Adrenal gland (tissue), 12 donors: Measurements from ENCODE around the gene COL20A1. TPM values are rescaled to one million over a fixed set of nuclear protein-coding genes. Genes with fewer than 3 reads are reported as not detected.

ENCODE experiments used
- DNase-seq, 7 donors: peaks; one replicate each; pipeline ENCODE4 v3.0.0-alpha.2; 2019 to 2020
- H3K27ac ChIP-seq, 5 donors: fragments of 200-600 bp; sonication (generic) in 4 of 5; 1 replicate in 3 of 5; 2 replicates in 2 of 5; pipeline versions ENCODE4 v1.5.1 to v1.8.0; 2016 to 2020; ENCODE audit warnings: mild to moderate bottlenecking in 1 of 5
- H3K27me3 ChIP-seq: fragments of 200-600 bp; 2 replicates; pipeline ENCODE4 v1.8.0; 2021
- H3K36me3 ChIP-seq, 2 donors: fragments of 200-600 bp; replicated peaks in 1 of 2; 1 replicate in 1 of 2; 2 replicates in 1 of 2; pipeline versions ENCODE4 v1.5.1 to v1.8.0; 2018 to 2022
- H3K4me1 ChIP-seq, 2 donors: fragments of 200-600 bp; replicated peaks in 1 of 2; 1 replicate in 1 of 2; 2 replicates in 1 of 2; pipeline versions ENCODE4 v1.5.1 to v1.8.0; 2018 to 2021
- H3K4me3 ChIP-seq, 4 donors: fragments of 200-600 bp; sonication (generic) in 3 of 4; one replicate each; pipeline ENCODE4 v1.5.1; 2016 to 2018
- H3K9me3 ChIP-seq, 3 donors: fragments of 200-600 bp; sonication (generic) in 1 of 3; replicated peaks in 1 of 3; 1 replicate in 2 of 3; 2 replicates in 1 of 3; pipeline versions ENCODE4 v1.5.1 to v1.8.0; 2016 to 2021
- CTCF ChIP-seq, 6 experiments: fragments of 450-650 bp in 4 of 6; fragments of 200-600 bp in 2 of 6; sonication (generic) in 1 of 6; IDR thresholded peaks; 1 replicate in 5 of 6; 2 replicates in 1 of 6; pipeline versions ENCODE4 v1.5.1 to v1.8.0; 2016 to 2021; ENCODE audit warnings: antibody characterized with exemption in 6 of 6, mild to moderate bottlenecking in 2 of 6, moderate library complexity in 1 of 6
- POLR2A ChIP-seq, 2 donors: fragments of 450-650 bp; IDR thresholded peaks; one replicate each; pipeline ENCODE4 v1.6.1; 2017; ENCODE audit warnings: antibody characterized with exemption in 2 of 2, mild to moderate bottlenecking in 2 of 2, moderate library complexity in 1 of 2
- WGBS, 4 donors: extraction: QIAGEN DNeasy Blood & Tissue Kit in 2 of 4; methylation state at CpG; one replicate each; pipeline versions ENCODE4 v1.1.5 to v1.1.7; 2013 to 2017; 5-methylcytosine and 5-hydroxymethylcytosine counted together
- intact Hi-C, 2 donors: fragments of 100-400 bp; cut with DNase I; formaldehyde crosslinking; loops; one replicate each; pipeline versions ENCODE4 v1.14.1 to v1.15.0; 2022 to 2023
- polyA plus RNA-seq, 3 donors: library from polyadenylated mRNA; stranded (reverse); fragments of 200-250 nt in 2 of 3; fragments of 350-450 nt in 1 of 3; fragmentation: Illumina TruSeq in 1 of 3; extraction: RNeasy Lipid Tissue Mini Kit (QIAGEN cat#74804) in 1 of 3; gene quantifications; one replicate each; pipeline ENCODE4 v1.2.3, GENCODE V29; 2013 to 2014
- total RNA-seq, 9 donors: library from RNA; depleted of rRNA in 4 of 9; stranded (reverse); fragments of >200 nt in 4 of 9; fragments of 120-200 nt in 1 of 9; fragmentation: NEBNext Ultra II Directional in 1 of 9; extraction: Animal tissue kit (Norgen Biotek cat#: 25700) in 1 of 9; gene quantifications; one replicate each; pipeline versions ENCODE4 v1.1.0 to v1.2.4, GENCODE V29; 2013 to 2023
- donor health status: healthy with polysubstance abuse.
- donor health status: Bipolar disorder and iron deficiency.
- donor health status: DM: yes; HTN: yes; CAD: no.
- donor health status: DM: no; HTN: no; CAD: no.
- donor health status: DM: no; HTN: no; CAD: no.
- donor health status: DM: yes; HTN: yes; CAD: no.

The COL20A1 gene
- total and polyA plus RNA-seq, 12 donors = 0.09 to 0.97 (median 0.26) TPM; not detected in 6

GRCh38 chr20:63261795-63262528 lies 31.0 kb upstream of the COL20A1 start:
- Histone ChIP-seq H3K9me3 (no peaks in the 10 kb centered on the region), H3K4me3 (no peak overlapping the region), H3K36me3 (no peaks in the 10 kb centered on the region), H3K27ac (no peak overlapping the region), H3K27me3 (no peaks in the 10 kb centered on the region), H3K4me1 (no peaks in the 10 kb centered on the region)
- no peak for TF ChIP-seq CTCF (IDR thresholded peaks at IDR 0.05)
- no peak for TF ChIP-seq POLR2A (IDR thresholded peaks at IDR 0.05)
- 46 to 49% (median 47%) methylated on average over 24 to 30 of the region's 30 CpGs for WGBS, 4 donors
- intact Hi-C loops = no loop called here
- DNase-seq = no peak

GRCh38 chr20:63262836-63263235 lies 30.1 kb upstream of the COL20A1 start:
- no peak for DNase-seq
- no peak for TF ChIP-seq CTCF (IDR thresholded peaks at IDR 0.05)
- no peak for TF ChIP-seq POLR2A (IDR thresholded peaks at IDR 0.05)
- H3K36me3 ChIP-seq = no peaks in the 10 kb centered on the region
- no peaks in the 10 kb centered on the region for H3K4me1 ChIP-seq
- H3K27ac ChIP-seq = no peak overlapping the region
- H3K27me3 ChIP-seq = no peaks in the 10 kb centered on the region
- H3K4me3 ChIP-seq = no peak overlapping the region
- H3K9me3 ChIP-seq = no peaks in the 10 kb centered on the region
- intact Hi-C loops = no loop called here
- WGBS, 4 donors = 78 to 83% (median 80%) methylated on average over 1 to 9 of the region's 9 CpGs

- DNase-seq = no peak
- intact Hi-C loops = no loop called here
- H3K9me3 ChIP-seq = no peaks in the 10 kb centered on the region
- no peak for TF ChIP-seq CTCF (IDR thresholded peaks at IDR 0.05)
- no peak for TF ChIP-seq POLR2A (IDR thresholded peaks at IDR 0.05)
- H3K4me3 ChIP-seq = no peak overlapping the region
- no peak overlapping the region for H3K27ac ChIP-seq
- no peaks in the 10 kb centered on the region for H3K27me3 ChIP-seq
- WGBS, 4 donors = 48 to 80% (median 76%) methylated on average over 5 to 10 of the region's 10 CpGs
- no peaks in the 10 kb centered on the region for H3K36me3 ChIP-seq
- no peaks in the 10 kb centered on the region for H3K4me1 ChIP-seq
Measured at GRCh38 chr20:63264000-63264399, 29.0 kb upstream of the COL20A1 start.

GRCh38 chr20:63264519-63264918 lies 28.5 kb upstream of the COL20A1 start:
- H3K4me1 ChIP-seq = no peaks in the 10 kb centered on the region
- H3K9me3 ChIP-seq = no peaks in the 10 kb centered on the region
- no peak overlapping the region for H3K27ac ChIP-seq
- no peak overlapping the region for H3K4me3 ChIP-seq
- H3K36me3 ChIP-seq = no peaks in the 10 kb centered on the region
- no peak for DNase-seq
- no peak for TF ChIP-seq POLR2A (IDR thresholded peaks at IDR 0.05)
- TF ChIP-seq CTCF (IDR thresholded peaks at IDR 0.05) = no peak
- intact Hi-C loops = no loop called here
- H3K27me3 ChIP-seq = no peaks in the 10 kb centered on the region
- 38 to 61% (median 44%) methylated on average over 12 to 14 of the region's 14 CpGs for WGBS, 4 donors
